RCC 7860 (cell line): Measurements from ENCODE around the gene EEF1G.
"Not testable (repeated sequence)": the region's sequence is repeated elsewhere in the genome, so short reads cannot be mapped to it uniquely, and the experiment has no call there.

Experiments used
- DNase-seq: peaks from one replicate; pipeline ENCODE4 v3.0.0-alpha.2; 2015; ENCODE audit warnings: low spot score
- FAIRE-seq: peaks from 2 replicates; lab custom pipeline; 2012; peaks lifted over from hg19 to GRCh38; lab: Jason Lieb, UNC

Gene EEF1G

GRCh38 chr11:62556108-62556874 lies 17.4 kb downstream of the EEF1G start:
- FAIRE-seq, result peak; percentile 69

DNA sequence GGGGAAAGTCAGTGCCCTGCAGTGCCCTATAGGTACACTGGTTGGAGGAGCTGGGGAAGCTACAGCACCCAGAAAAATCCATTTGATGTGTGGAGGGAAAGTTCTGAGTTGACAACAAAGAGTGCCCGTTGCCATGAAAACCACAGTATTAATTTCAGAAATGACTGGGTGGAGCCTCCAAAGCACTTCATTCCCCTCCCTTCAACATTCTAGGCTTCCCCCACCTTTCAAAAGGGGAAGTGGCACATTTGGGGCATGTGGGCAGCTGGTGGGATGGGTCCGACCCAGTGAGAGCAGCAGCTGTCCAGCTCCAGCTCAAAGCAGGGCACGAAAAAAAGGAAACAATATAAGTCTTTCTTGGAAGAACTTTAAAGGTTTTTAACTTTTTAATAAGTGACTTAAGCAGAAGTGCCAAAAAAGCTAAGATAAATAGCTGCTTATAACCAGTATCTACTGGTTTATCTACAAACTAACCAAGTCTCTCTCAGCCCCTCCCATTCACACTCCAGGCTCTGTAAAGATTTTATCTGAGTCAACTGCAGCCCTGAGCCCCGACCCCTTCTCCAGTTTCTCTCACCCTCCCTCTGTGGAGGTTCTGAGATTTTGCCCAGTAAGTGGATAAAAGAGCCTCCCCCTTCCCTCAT lies 18.1 kb downstream of the EEF1G start:
- FAIRE-seq (no peak), DNase-seq (no peak)

More at GRCh38 chr11:62556108-62556874, 17.4 kb downstream of the EEF1G start:
- peak; percentile 91 for DNase-seq

- FAIRE-seq (no peak), DNase-seq (no peak)
Observed at GRCh38 chr11:62554387-62555167, 19.1 kb downstream of the EEF1G start.

- DNase-seq, result peak; percentile 91
- FAIRE-seq, result peak; percentile 79
Observed at GRCh38 chr11:62553839-62554361, 19.8 kb downstream of the EEF1G start.

DNA sequence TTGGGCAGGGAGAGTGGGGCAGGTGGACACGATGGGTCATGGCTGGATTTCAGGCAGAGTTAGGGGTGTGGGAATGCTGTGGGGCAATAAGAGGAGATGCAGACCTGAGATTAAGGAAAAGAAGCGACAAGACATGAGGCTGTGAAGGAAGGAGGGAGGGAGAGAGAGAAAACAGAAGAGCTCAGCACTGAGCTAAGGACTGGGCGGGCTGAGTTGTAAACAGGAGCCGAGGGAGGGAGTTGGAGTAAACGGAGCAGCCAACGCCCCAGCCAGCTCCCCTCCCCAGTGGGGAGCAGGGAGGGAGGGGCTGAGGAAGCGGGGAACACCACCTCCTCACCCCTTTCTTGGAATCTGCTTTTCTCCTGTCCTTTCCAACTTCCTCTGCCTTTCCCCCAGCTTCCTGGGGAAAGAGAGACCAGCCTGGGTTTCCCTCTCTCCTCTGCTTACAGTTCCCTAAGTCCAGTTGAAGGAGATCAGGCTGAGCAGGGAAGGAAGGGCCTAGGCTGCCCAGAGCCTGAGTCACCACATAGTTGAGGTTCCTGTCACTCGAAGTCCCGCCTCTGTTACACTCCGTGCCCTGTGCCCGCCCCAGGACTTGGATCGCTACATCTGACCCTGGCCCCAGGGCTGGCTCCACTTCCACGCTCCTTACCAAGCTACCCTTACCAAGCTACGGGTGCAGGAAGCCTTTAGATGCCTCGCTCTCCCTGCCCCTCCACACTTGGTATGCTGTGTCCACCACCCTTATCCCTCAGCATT lies 20.4 kb downstream of the EEF1G start:
- DNase-seq (peak; percentile 96), FAIRE-seq (no peak)

DNA sequence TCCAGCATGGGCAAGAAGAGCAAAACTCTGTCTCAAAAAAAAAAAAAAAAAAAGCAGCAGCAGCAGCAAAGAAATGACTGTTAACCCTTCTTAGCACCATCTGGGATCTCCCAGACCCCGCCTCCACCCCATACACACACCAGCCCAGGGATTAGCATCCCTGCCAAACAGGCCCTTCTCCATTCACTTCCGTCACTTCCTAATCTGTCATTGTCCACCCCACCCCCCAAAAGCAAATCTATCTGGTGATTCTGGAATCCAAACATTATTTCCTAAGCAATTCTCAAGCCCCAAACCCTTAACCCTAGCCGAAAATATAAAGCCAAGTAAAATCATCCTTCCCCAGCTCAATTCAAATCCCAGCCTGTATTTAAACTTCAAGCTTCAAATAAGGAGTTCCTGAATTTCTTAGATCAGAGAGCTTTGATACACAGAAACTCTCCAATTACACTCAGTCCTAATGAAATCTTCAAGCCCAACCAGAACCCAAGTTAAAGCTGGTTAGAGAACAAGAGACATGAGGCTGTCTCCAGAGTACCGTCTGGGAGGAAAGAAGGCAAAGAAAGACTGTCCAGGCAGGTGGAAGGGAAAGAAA lies 21.1 kb downstream of the EEF1G start:
- FAIRE-seq (no peak), DNase-seq (no peak)

DNA sequence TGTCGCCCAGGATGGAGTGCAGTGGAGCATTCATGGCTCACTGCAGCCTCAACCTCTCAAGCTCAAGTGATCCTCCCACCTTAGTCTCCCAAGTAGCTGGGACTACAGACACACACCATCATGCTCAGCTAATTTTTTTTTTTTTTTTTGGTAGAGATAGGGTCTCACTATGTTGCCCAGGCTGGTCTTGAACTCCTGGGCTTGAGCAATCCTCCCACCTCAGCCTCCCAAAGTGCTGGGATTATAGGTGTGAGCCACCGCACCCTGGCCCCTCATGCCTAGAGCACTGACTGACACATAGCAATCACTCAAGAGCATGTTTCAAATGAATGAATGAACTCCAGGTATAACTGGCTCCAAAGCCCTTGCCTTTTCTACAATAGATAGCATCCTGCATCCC lies 23.2 kb downstream of the EEF1G start:
- not testable (repeated sequence) for DNase-seq, FAIRE-seq

GRCh38 chr11:62548545-62549335 lies 25.0 kb downstream of the EEF1G start:
- FAIRE-seq (no peak), DNase-seq (no peak)

GRCh38 chr11:62547691-62548281 lies 25.9 kb downstream of the EEF1G start:
- DNase-seq (peak; percentile 53), FAIRE-seq (no peak)

GRCh38 chr11:62546929-62547625 lies 26.6 kb downstream of the EEF1G start:
- no peak for FAIRE-seq

DNA sequence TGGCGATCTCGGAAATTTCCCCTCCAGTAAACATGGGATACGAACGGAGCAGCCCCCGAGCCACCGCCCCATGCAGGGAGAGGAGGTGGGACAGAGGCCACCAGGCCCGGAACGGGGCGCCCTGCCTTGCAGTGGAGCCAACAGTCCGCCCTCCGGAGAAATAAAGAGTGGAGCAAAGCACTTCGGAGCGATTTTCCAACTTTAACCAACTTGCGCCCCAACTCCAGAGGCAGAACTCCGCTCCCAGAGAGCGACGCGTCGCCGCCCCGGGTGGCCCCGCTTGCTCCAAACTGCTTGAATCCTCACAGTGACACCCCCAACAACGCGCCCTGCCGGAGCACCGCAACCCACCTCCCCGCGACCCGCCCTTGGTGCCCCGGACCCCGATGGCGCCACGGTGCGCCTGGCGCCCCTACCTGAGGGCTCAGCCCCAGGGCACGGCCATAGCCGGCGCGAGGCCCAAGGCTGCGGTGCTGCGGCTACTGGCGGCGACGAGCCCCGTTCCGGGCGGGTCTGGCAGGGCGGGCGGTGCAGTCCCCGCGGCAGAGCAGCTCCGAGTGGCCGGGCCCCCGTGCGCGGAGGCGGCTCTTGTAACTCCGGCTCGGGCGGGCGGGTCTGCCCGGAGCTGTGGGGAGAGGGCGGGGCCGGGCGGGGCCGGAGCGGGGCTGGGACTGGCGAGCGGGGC lies 27.3 kb downstream of the EEF1G start, which contains the start of gene AHNAK:
TSS of gene AHNAK (minus strand) at position 563 of the 685 bp plus-strand sequence. CDS start 10,708 bp downstream, outside the sequence.
- DNase-seq (peak; percentile 46), FAIRE-seq (no peak)

More at GRCh38 chr11:62546929-62547625, 26.6 kb downstream of the EEF1G start:
- peak; percentile 18 for DNase-seq

- DNase-seq (peak; percentile 93), FAIRE-seq (peak; percentile 60)
Observed at GRCh38 chr11:62545437-62546243, 28.1 kb downstream of the EEF1G start.

GRCh38 chr11:62544581-62545436 lies 28.9 kb downstream of the EEF1G start:
- DNase-seq (peak; percentile 19), FAIRE-seq (no peak)

GRCh38 chr11:62543680-62544444 lies 29.8 kb downstream of the EEF1G start:
- DNase-seq, result peak; percentile 8
- no peak for FAIRE-seq
